Measurements from ENCODE around the gene TTC31.
A peak's percentile ranks its signal among the peaks of the same experiment; 100 is the strongest.
"Not testable (repeated sequence)": the region's sequence is repeated elsewhere in the genome, so short reads cannot be mapped to it uniquely, and the experiment has no call there.

TTC31 gene

GRCh38 chr2:74482801-74483674 is at the start of gene TTC31, which contains the start of gene CCDC142:
Gene TTC31 (plus strand): TSS chr2:74483081. CDS start chr2:74483096, 15 bp downstream.
Gene CCDC142 (minus strand): TSS chr2:74482998. CDS start chr2:74482837, 161 bp downstream.
- DNase-seq = peak; percentile 80

GRCh38 chr2:74436111-74436805 is 46.6 kb upstream of the TTC31 start:
- no peak for DNase-seq

GRCh38 chr2:74436848-74437695 is 45.8 kb upstream of the TTC31 start:
- no peak for DNase-seq

- no peak for DNase-seq
These were observed 44.6 kb upstream of the TTC31 start for GRCh38 chr2:74438248-74438647.

GRCh38 chr2:74439373-74439772 is 43.5 kb upstream of the TTC31 start:
- DNase-seq = no peak

- DNase-seq = no peak
These were observed 43.0 kb upstream of the TTC31 start for GRCh38 chr2:74439803-74440377.

- peak; percentile 16 for DNase-seq
These were observed 42.3 kb upstream of the TTC31 start for GRCh38 chr2:74440378-74441169.

- no peak for DNase-seq
These were observed 41.7 kb upstream of the TTC31 start for GRCh38 chr2:74441170-74441689.

- no peak for DNase-seq
These were observed 41.0 kb upstream of the TTC31 start, which contains the start of gene RTKN for GRCh38 chr2:74441690-74442482. Gene RTKN (minus strand): TSS chr2:74441937. CDS start chr2:74441816, 121 bp downstream.

GRCh38 chr2:74442483-74443297 is 40.2 kb upstream of the TTC31 start:
- not testable (repeated sequence) for DNase-seq

- peak; percentile 18 for DNase-seq
These were observed 38.2 kb upstream of the TTC31 start for GRCh38 chr2:74444498-74445318.

- DNase-seq = no peak
These were observed 35.5 kb upstream of the TTC31 start for GRCh38 chr2:74447230-74447999.

- no peak for DNase-seq
These were observed 34.1 kb upstream of the TTC31 start for GRCh38 chr2:74448771-74449170.

- DNase-seq = no peak
These were observed 32.2 kb upstream of the TTC31 start for GRCh38 chr2:74450570-74451190.

GRCh38 chr2:74454654-74455511 is 28.0 kb upstream of the TTC31 start, which contains the start of gene INO80B:
Gene INO80B (plus strand): TSS chr2:74455087. CDS start chr2:74455117, 30 bp downstream.
- peak; percentile 91 for DNase-seq

GRCh38 chr2:74457129-74457548 is 25.7 kb upstream of the TTC31 start:
- DNase-seq = no peak

Measured in NCI-H446 treated with DMSO at 0.1 percent for 48 hours (cell line).